ENCODE measurements around the gene PNMA6E.

- no peak for TF ChIP-seq CTCF (IDR thresholded peaks at IDR 0.05; ENCODE audit: poor library complexity, severe bottlenecking)
- no peak for TF ChIP-seq POLR2AphosphoS5 (IDR thresholded peaks at IDR 0.05)
- TF ChIP-seq REST (IDR thresholded peaks at IDR 0.05; ENCODE audit: borderline replicate concordance) = no peak
- TF ChIP-seq EZH2 (IDR thresholded peaks at IDR 0.05; ENCODE audit: borderline replicate concordance, insufficient read depth, low read length, poor library complexity, severe bottlenecking) = no peak
Observed at GRCh38 chrX:153416781-153417450, 15.8 kb upstream of the PNMA6E start.
